Measurements from ENCODE around the gene VWA5B2.

VWA5B2 gene

GRCh38 chr3:184234671-184235380 lies 5.4 kb downstream of the VWA5B2 start:
- H3K79me2 ChIP-seq (ENCODE audit: insufficient read depth, low read length), result no peaks in the 10 kb centered on the region
- DNase-seq (no peak), ATAC-seq (ENCODE audit: insufficient read depth, low read depth) (no peak)
- H3K27ac ChIP-seq (ENCODE audit: low read length), result no peak overlapping the region
- H3K27me3 ChIP-seq (ENCODE audit: insufficient read depth, low read length, poor library complexity), result peaks cover 19% of the 10 kb centered on the region
- H3K9me3 ChIP-seq (ENCODE audit: insufficient read depth, low read length, severe bottlenecking), result no peaks in the 10 kb centered on the region
- no peak overlapping the region for H3K9ac ChIP-seq (ENCODE audit: low read depth, low read length)
- H3K4me3 ChIP-seq (ENCODE audit: low read depth in 1 of 2, low read length in 2 of 2), result no peak overlapping the region
- peaks cover 6% of the 10 kb centered on the region; the same call in 1 of the 2 replicates for H4K20me1 ChIP-seq (ENCODE audit: insufficient read depth, low read length)
- H3K36me3 ChIP-seq (ENCODE audit: insufficient read depth, low read length), result no peaks in the 10 kb centered on the region
- no peak overlapping the region for H3K4me2 ChIP-seq (ENCODE audit: insufficient read depth, low read length)
- no peak for TF ChIP-seq CTCF (IDR thresholded peaks at IDR 0.05; ENCODE audit: borderline replicate concordance, extremely low read depth, low read length, poor library complexity, severe bottlenecking)
- TF ChIP-seq EZH2 (IDR thresholded peaks at IDR 0.05; ENCODE audit: borderline replicate concordance, low read depth, low read length, severe bottlenecking), result no peak
- peaks cover 4% of the 10 kb centered on the region for H3K4me1 ChIP-seq (ENCODE audit: insufficient read depth, low read length)
- H2AFZ ChIP-seq (ENCODE audit: low read depth, low read length), result no peak overlapping the region

GRCh38 chr3:184235381-184236032 lies 6.1 kb downstream of the VWA5B2 start:
- no peak overlapping the region for H2AFZ ChIP-seq (ENCODE audit: low read depth, low read length)
- no peaks in the 10 kb centered on the region for H3K9me3 ChIP-seq (ENCODE audit: insufficient read depth, low read length, severe bottlenecking)
- H3K27me3 ChIP-seq (ENCODE audit: insufficient read depth, low read length, poor library complexity), result peaks cover 14% of the 10 kb centered on the region
- H3K79me2 ChIP-seq (ENCODE audit: insufficient read depth, low read length), result no peaks in the 10 kb centered on the region
- H3K4me1 ChIP-seq (ENCODE audit: insufficient read depth, low read length), result no peaks in the 10 kb centered on the region
- H4K20me1 ChIP-seq (ENCODE audit: insufficient read depth, low read length), result peaks cover 12% of the 10 kb centered on the region; the same call in 1 of the 2 replicates
- TF ChIP-seq EZH2 (IDR thresholded peaks at IDR 0.05; ENCODE audit: borderline replicate concordance, low read depth, low read length, severe bottlenecking) (no peak), CTCF (IDR thresholded peaks at IDR 0.05; ENCODE audit: borderline replicate concordance, extremely low read depth, low read length, poor library complexity, severe bottlenecking) (no peak)
- no peak overlapping the region for H3K27ac ChIP-seq (ENCODE audit: low read length)
- ATAC-seq (ENCODE audit: insufficient read depth, low read depth) (no peak), DNase-seq (no peak)
- H3K36me3 ChIP-seq (ENCODE audit: insufficient read depth, low read length), result no peaks in the 10 kb centered on the region
- no peak overlapping the region for H3K4me3 ChIP-seq (ENCODE audit: low read depth in 1 of 2, low read length in 2 of 2)
- H3K4me2 ChIP-seq (ENCODE audit: insufficient read depth, low read length), result no peak overlapping the region
- no peak overlapping the region for H3K9ac ChIP-seq (ENCODE audit: low read depth, low read length)

- TF ChIP-seq EZH2 (IDR thresholded peaks at IDR 0.05; ENCODE audit: borderline replicate concordance, low read depth, low read length, severe bottlenecking) (no peak), CTCF (IDR thresholded peaks at IDR 0.05; ENCODE audit: borderline replicate concordance, extremely low read depth, low read length, poor library complexity, severe bottlenecking) (no peak)
- H3K36me3 ChIP-seq (ENCODE audit: insufficient read depth, low read length), result no peaks in the 10 kb centered on the region
- H3K9ac ChIP-seq (ENCODE audit: low read depth, low read length), result no peak overlapping the region
Measured at GRCh38 chr3:184236033-184236410, 6.6 kb downstream of the VWA5B2 start.

More at GRCh38 chr3:184236033-184236410, 6.6 kb downstream of the VWA5B2 start:
- H3K27me3 ChIP-seq (ENCODE audit: insufficient read depth, low read length, poor library complexity), result peaks cover 14% of the 10 kb centered on the region
- H3K27ac ChIP-seq (ENCODE audit: low read length), result no peak overlapping the region
- H3K9me3 ChIP-seq (ENCODE audit: insufficient read depth, low read length, severe bottlenecking), result no peaks in the 10 kb centered on the region
- H3K4me3 ChIP-seq (ENCODE audit: low read depth in 1 of 2, low read length in 2 of 2), result no peak overlapping the region
- no peaks in the 10 kb centered on the region for H3K79me2 ChIP-seq (ENCODE audit: insufficient read depth, low read length)
- DNase-seq, result no peak
- no peak overlapping the region for H2AFZ ChIP-seq (ENCODE audit: low read depth, low read length)
- H4K20me1 ChIP-seq (ENCODE audit: insufficient read depth, low read length), result peaks cover 17% of the 10 kb centered on the region
- H3K4me1 ChIP-seq (ENCODE audit: insufficient read depth, low read length), result no peaks in the 10 kb centered on the region
- no peak for ATAC-seq (ENCODE audit: insufficient read depth, low read depth)
- H3K4me2 ChIP-seq (ENCODE audit: insufficient read depth, low read length), result no peak overlapping the region
